Gastrocnemius medialis (tissue), 4 donors: ENCODE results near the gene CDK11B. TPM values are rescaled to one million over a fixed set of nuclear protein-coding genes. Genes with fewer than 3 reads are reported as not detected.

Source experiments
- ATAC-seq, 2 donors: fragments of 150-250 bp; one replicate each; pipeline ENCODE4 v1.9.1; 2016
- DNase-seq, 2 donors: peaks; one replicate each; pipeline ENCODE4 v3.0.0-alpha.2; 2019
- H3K27ac ChIP-seq, 4 donors: fragments of 200-600 bp; sonication (generic); 1 replicate in 1 of 4; 2 replicates in 3 of 4; pipeline ENCODE4 v1.5.1; 2016 to 2018; ENCODE audit warnings: mild to moderate bottlenecking in 2 of 4, moderate library complexity in 1 of 4
- H3K27me3 ChIP-seq, 3 donors: fragments of 200-600 bp; sonication (generic) in 2 of 3; 1 replicate in 1 of 3; 2 replicates in 2 of 3; pipeline versions ENCODE4 v1.5.1 to v1.6.0; 2016 to 2019; ENCODE audit warnings: mild to moderate bottlenecking in 1 of 3, moderate library complexity in 1 of 3
- H3K36me3 ChIP-seq, 2 donors: fragments of 200-600 bp; sonication (generic) in 1 of 2; one replicate each; pipeline ENCODE4 v1.5.1; 2017 to 2018
- H3K4me1 ChIP-seq, 2 donors: fragments of 200-600 bp; sonication (generic) in 1 of 2; one replicate each; pipeline ENCODE4 v1.5.1; 2016 to 2017; ENCODE audit warnings: mild to moderate bottlenecking in 2 of 2
- H3K4me3 ChIP-seq, 4 donors: fragments of 200-600 bp; sonication (generic) in 3 of 4; 1 replicate in 1 of 4; 2 replicates in 3 of 4; pipeline ENCODE4 v1.5.1; 2016 to 2019; ENCODE audit warnings: mild to moderate bottlenecking in 2 of 4
- H3K9me3 ChIP-seq, 3 donors: fragments of 200-600 bp; sonication (generic) in 2 of 3; 1 replicate in 1 of 3; 2 replicates in 2 of 3; pipeline ENCODE4 v1.5.1; 2016 to 2019
- CTCF ChIP-seq, 5 experiments: fragments of 450-650 bp in 3 of 5; fragments of 200-600 bp in 2 of 5; sonication (generic) in 2 of 5; IDR thresholded peaks in 4 of 5; conservative IDR thresholded peaks in 1 of 5; 1 replicate in 4 of 5; 2 replicates in 1 of 5; pipeline ENCODE4 v1.5.1; 2016 to 2019; ENCODE audit warnings: antibody characterized with exemption in 5 of 5, mild to moderate bottlenecking in 3 of 5, moderate library complexity in 3 of 5
- POLR2A ChIP-seq, 2 donors: fragments of 450-650 bp; IDR thresholded peaks; one replicate each; pipeline ENCODE4 v1.6.1; 2017; ENCODE audit warnings: antibody characterized with exemption in 2 of 2, mild to moderate bottlenecking in 2 of 2, moderate library complexity in 2 of 2
- in situ Hi-C, 4 donors: fragments of 200-750 bp; cut with MboI; loops; one replicate each; pipeline versions ENCODE4 v1.15.0 to v1.8.0; 2017; ENCODE audit warnings: low sequenced_read_pairs in 4 of 4
- intact Hi-C: fragments of 100-400 bp; cut with DNase I; formaldehyde crosslinking; loops from one replicate; pipeline ENCODE4 v1.15.1; 2023; ENCODE audit warnings: low total_unique reads
- total RNA-seq, 4 donors: library from RNA; depleted of rRNA; stranded (reverse); fragments of >200 nt; gene quantifications; one replicate each; pipeline versions ENCODE4 v1.1.0 to v1.2.3, GENCODE V29; 2016

The CDK11B gene
- total RNA-seq, 4 donors from 2014 or later = 19.5 to 49.0 (median 42.2) TPM

GRCh38 chr1:1621173-1622009 is 37.4 kb downstream of the CDK11B start:
- Histone ChIP-seq H3K4me1 (peaks cover 54 to 61% of the 10 kb centered on the region in 2 donors), H3K36me3 (peaks cover 0 to 6% of the 10 kb centered on the region in 2 donors), H3K27me3 (no peaks in the 10 kb centered on the region), H3K27ac (peak overlapping the region; percentile 88 to 99 (median 91)), H3K9me3 (no peaks in the 10 kb centered on the region), H3K4me3 (no peak overlapping the region)
- no peak for ATAC-seq
- TF ChIP-seq POLR2A (IDR thresholded peaks at IDR 0.05) (no peak), CTCF (IDR thresholded peaks at IDR 0.05 in 4 of 5, conservative IDR thresholded peaks at IDR 0.05 in 1 of 5) (no peak)
- in situ Hi-C loops = no loop called here
- intact Hi-C loops = no loop called here
- no peak for DNase-seq

GRCh38 chr1:1620433-1621139 is 38.2 kb downstream of the CDK11B start:
- H3K4me3 ChIP-seq = no peak overlapping the region
- H3K27me3 ChIP-seq = no peaks in the 10 kb centered on the region
- intact Hi-C loops (no loop called here), in situ Hi-C loops (no loop called here)
- ATAC-seq (peak in 1 of 2 donors; percentile 5), DNase-seq (no peak)
- H3K9me3 ChIP-seq = no peaks in the 10 kb centered on the region
- H3K36me3 ChIP-seq = peaks cover 0 to 5% of the 10 kb centered on the region in 2 donors
- TF ChIP-seq POLR2A (IDR thresholded peaks at IDR 0.05) (no peak), CTCF (IDR thresholded peaks at IDR 0.05 in 4 of 5, conservative IDR thresholded peaks at IDR 0.05 in 1 of 5) (no peak)
- H3K27ac ChIP-seq = peak overlapping the region; percentile 88 to 99 (median 91)
- peaks cover 55 to 63% of the 10 kb centered on the region in 2 donors for H3K4me1 ChIP-seq

- H3K4me3 ChIP-seq = no peak overlapping the region
- H3K27ac ChIP-seq = peak overlapping the region; percentile 88 to 99 (median 91)
- intact Hi-C loops = loop anchor here (5.0 kb wide), 1 partner anchor 108 kb away; the partner anchor contains the start of gene ATAD3A
- no peaks in the 10 kb centered on the region for H3K27me3 ChIP-seq
- H3K36me3 ChIP-seq = no peaks in the 10 kb centered on the region
- in situ Hi-C loops = no loop called here
- peak; percentile 58 to 93 for DNase-seq
- TF ChIP-seq CTCF (IDR thresholded peaks at IDR 0.05 in 4 of 5, conservative IDR thresholded peaks at IDR 0.05 in 1 of 5) (peak; percentile 34 to 59 (median 42)), POLR2A (IDR thresholded peaks at IDR 0.05) (no peak)
- H3K4me1 ChIP-seq = peaks cover 55 to 63% of the 10 kb centered on the region in 2 donors
- H3K9me3 ChIP-seq = no peaks in the 10 kb centered on the region
- ATAC-seq = peak; percentile 23 to 45
Observed at GRCh38 chr1:1619917-1620361, 38.9 kb downstream of the CDK11B start.

- DNase-seq = no peak
- in situ Hi-C loops (no loop called here), intact Hi-C loops (loop anchor here (5.0 kb wide), 1 partner anchor 106 kb away; the partner anchor contains the start of gene ATAD3A)
- no peaks in the 10 kb centered on the region for H3K9me3 ChIP-seq
- ATAC-seq = no peak
- peaks cover 69 to 72% of the 10 kb centered on the region in 2 donors for H3K4me1 ChIP-seq
- no peak overlapping the region for H3K4me3 ChIP-seq
- TF ChIP-seq CTCF (IDR thresholded peaks at IDR 0.05 in 4 of 5, conservative IDR thresholded peaks at IDR 0.05 in 1 of 5) (no peak), POLR2A (IDR thresholded peaks at IDR 0.05) (no peak)
- H3K27me3 ChIP-seq = no peaks in the 10 kb centered on the region
- H3K36me3 ChIP-seq = peaks cover 0 to 2% of the 10 kb centered on the region in 2 donors
- peak overlapping the region; percentile 88 to 99 (median 91) for H3K27ac ChIP-seq
Observed at GRCh38 chr1:1618396-1619068, 40.3 kb downstream of the CDK11B start.
